NCI-H446 treated with DMSO at 0.1 percent for 48 hours (cell line): ENCODE results near the gene FMNL3.

Experiments
- DNase-seq: peaks from one replicate; lab custom pipeline; 2025; lab: John Stamatoyannopoulos, UW

Gene FMNL3

GRCh38 chr12:49604856-49605255, 102.3 kb downstream of the FMNL3 start:
- DNase-seq, result no peak

GRCh38 chr12:49603721-49604120, 103.5 kb downstream of the FMNL3 start:
- DNase-seq, result no peak

- DNase-seq, result no peak
These were observed 107.2 kb downstream of the FMNL3 start for GRCh38 chr12:49599961-49600360.

GRCh38 chr12:49598527-49598926, 108.7 kb downstream of the FMNL3 start:
- no peak for DNase-seq

GRCh38 chr12:49588721-49589516, 118.3 kb downstream of the FMNL3 start:
- no peak for DNase-seq

- no peak for DNase-seq
These were observed 118.9 kb downstream of the FMNL3 start for GRCh38 chr12:49588281-49588680.

GRCh38 chr12:49587174-49587908, 119.9 kb downstream of the FMNL3 start:
- no peak for DNase-seq
